AG04449 (cell line): ENCODE results near the gene KCNQ1OT1.

Experiments
- CTCF ChIA-PET: fragments of 350-600 bp; formaldehyde crosslinking; extraction: SDS; loops from one replicate; lab custom pipeline; 2021; ENCODE audit warnings: antibody characterized with exemption; lab: Yijun Ruan, JAX
- POLR2A ChIA-PET: fragments of 400-600, 350-600 bp; formaldehyde crosslinking; extraction: SDS; loops from one replicate; lab custom pipeline; 2020; ENCODE audit warnings: antibody characterized with exemption, inconsistent platforms; lab: Yijun Ruan, JAX
- DNase-seq: peaks from one replicate; pipeline ENCODE4 v3.0.0-alpha.2; 2010; ENCODE audit warnings: low read depth, low spot score
- H3K4me3 ChIP-seq: 2 replicates; pipeline ENCODE4 v1.5.1; 2011; ENCODE audit warnings: low read depth, mild to moderate bottlenecking, control low read depth, low read length
- TF ChIP-seq, protein P1 (sequence below): IDR thresholded peaks from one replicate; pipeline ENCODE4 v1.5.1; 2011; ENCODE audit warnings: mild to moderate bottlenecking, moderate library complexity, low read length, control low read depth, inconsistent platforms; ENCODE audit not compliant: insufficient read depth; ENCODE audit errors: missing control alignments

KCNQ1OT1 gene

DNA sequence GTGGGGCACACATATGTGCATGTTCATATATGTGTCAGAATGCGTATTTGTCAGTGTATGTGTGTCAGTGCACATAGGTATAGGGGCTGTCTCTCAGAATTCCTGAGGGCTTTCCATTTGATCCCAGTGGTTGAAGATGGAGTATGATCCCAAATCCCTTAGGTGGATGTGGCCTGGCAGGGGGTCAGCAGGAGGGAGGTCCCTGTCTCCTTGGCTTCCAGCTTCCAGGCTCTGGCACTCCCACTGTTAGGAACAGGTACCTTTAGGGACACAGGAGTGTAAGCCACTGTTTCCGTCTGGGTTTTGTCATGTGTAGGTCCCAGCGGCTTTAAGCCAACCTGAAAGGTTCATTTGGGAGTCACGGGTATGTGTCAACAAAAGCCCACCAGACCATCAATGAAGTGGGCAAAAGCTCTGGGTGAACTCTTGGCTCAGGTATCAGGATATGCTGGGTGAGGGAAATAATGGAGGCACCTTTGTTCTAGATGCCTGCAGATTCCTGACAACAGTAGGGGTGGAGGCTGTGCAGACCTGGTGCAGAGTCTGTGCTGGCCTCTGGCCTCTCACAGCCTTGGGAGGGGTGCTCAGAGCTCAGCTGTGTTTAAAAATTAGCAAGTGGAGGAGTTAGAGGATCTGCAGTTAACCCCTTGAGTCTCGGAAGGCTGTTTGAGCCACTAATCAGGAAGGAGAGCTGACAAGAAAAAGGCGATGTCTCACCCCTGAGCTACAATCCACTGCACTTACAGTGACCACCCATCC, 9.0 kb downstream of the KCNQ1OT1 start:
- TF ChIP-seq, protein P1, sequence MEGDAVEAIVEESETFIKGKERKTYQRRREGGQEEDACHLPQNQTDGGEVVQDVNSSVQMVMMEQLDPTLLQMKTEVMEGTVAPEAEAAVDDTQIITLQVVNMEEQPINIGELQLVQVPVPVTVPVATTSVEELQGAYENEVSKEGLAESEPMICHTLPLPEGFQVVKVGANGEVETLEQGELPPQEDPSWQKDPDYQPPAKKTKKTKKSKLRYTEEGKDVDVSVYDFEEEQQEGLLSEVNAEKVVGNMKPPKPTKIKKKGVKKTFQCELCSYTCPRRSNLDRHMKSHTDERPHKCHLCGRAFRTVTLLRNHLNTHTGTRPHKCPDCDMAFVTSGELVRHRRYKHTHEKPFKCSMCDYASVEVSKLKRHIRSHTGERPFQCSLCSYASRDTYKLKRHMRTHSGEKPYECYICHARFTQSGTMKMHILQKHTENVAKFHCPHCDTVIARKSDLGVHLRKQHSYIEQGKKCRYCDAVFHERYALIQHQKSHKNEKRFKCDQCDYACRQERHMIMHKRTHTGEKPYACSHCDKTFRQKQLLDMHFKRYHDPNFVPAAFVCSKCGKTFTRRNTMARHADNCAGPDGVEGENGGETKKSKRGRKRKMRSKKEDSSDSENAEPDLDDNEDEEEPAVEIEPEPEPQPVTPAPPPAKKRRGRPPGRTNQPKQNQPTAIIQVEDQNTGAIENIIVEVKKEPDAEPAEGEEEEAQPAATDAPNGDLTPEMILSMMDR, result no peak
- CTCF ChIA-PET, result interaction anchor here (0.5 kb wide), 1 partner anchor 65 kb away, joined by 3 read pairs; no protein-coding TSS in a partner anchor
- H3K4me3 ChIP-seq, result no peak overlapping the region
- DNase-seq, result no peak
- POLR2A ChIA-PET, result interaction anchor here (1.2 kb wide), 1 partner anchor 9 kb away, joined by 4 read pairs; the partner anchor contains the start of gene KCNQ1OT1

DNA sequence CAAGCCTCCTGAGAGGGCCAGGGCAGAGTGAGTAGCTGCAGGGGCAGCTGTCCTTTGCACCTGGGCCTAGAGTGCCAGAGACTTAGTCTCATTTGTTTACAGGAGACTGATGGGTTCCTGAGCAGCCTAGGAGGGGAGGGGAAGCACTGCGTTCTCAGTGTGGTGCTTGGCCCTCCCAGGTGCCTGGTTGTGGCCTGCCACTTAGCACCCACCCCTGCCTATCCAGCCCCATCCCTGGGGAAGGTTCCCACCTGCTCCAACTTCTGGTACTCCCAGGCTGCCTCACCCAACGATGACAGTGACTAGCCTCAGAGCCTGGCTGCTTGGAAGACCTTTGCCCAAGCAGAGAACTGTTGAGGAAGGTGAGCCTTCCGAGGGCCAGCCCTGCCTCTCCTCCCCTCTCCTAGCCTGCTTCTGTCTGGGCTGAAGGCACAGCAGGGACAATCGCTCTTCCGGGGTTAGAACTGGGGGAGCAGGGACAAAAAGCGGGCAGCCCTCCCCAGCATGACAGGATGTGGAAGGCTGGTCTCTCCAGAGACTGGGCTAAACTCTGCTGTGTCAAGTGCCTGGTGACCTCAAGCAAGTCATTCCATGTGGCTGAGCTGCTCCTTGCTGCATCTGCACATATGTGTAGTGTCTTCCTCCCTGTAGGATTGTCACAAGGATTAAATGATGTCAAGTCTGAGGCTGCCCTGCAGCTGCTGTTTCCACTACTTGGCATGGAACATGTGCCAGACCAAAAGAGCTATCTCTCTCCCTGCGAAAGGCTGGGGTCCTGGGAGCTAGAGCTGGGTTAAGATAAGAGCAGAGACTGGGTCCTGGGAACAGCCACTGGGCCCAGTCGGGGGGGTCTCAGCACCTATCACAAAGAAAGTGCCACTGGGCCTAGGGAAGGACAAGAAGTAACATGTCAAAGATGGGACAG, 9.9 kb downstream of the KCNQ1OT1 start:
- DNase-seq, result no peak
- TF ChIP-seq, protein P1, result no peak
- POLR2A ChIA-PET, result interaction anchor here (1.2 kb wide), 1 partner anchor 10 kb away, joined by 4 read pairs; the partner anchor contains the start of gene KCNQ1OT1
- CTCF ChIA-PET, result no interaction called here
- no peak overlapping the region for H3K4me3 ChIP-seq

DNA sequence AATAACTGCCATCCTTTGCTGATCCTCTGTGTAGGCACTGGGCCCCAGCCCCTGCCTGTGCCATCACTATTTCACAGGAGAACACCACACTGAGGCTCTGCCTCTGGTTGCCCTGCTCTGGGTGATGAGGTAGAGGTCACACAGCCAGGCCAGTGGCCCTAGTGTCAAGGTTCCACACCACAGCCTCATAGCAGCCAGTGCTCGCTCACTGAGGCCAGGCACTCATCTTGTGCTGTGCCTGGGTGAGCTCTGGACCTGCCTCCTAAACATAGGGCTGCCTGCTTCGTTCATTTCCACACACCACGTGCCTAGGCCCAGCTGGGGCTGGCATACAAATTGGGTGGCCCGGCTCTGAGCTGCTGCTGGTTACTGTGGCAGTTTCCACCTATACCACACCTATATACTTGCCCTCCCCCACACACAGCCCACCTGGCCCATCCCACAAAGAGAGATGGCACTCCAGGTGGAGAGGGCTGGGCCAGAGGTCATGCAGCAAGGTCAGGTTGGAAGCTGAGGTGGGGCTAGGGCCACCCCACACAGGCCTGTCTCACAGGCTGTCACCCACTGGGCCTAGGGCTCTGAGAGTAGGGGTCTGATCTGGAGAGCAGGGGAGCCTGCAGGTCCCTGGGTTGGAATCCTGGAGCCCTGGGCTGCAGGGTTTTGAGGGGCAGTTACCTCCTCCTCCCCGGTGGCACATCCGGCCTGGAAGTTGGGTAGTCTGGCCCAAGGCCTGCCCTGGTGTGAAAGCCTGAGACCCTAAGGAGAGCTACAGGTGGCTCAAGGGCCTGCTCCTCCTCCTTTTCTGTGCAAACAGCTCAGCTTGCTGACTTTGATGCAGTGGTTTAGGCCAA, 11.2 kb downstream of the KCNQ1OT1 start:
- TF ChIP-seq, protein P1, result no peak
- ChIA-PET POLR2A (interaction anchor here (2.1 kb wide), 1 partner anchor 11 kb away, joined by 11 read pairs; the partner anchor contains the start of gene KCNQ1OT1), CTCF (interaction anchor here (1.5 kb wide), 1 partner anchor 200 kb away, joined by 6 read pairs; no protein-coding TSS in a partner anchor)
- DNase-seq, result no peak
- H3K4me3 ChIP-seq, result no peak overlapping the region

DNA sequence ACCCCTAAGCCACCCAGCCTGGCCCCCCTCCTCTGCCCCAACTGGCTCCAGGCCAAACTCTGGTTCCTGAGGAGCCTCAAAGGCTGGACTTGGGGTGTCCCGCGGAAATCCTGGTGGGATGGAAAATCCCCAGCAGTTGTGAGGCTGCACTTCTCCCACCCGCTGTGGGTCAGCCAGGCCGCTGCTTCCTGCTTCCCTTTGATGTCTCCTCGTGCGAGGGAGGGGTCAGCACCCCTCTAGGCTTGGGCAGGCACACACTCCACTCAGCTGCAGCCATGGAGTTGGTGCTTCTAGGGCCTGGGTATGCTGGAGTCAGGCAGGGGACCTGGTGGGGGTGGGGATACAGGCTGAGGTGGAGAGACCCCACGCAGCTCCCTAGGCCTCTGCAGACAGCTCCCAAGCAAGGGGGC, 12.0 kb downstream of the KCNQ1OT1 start:
- ChIA-PET CTCF (interaction anchor here (1.5 to 1.7 kb wide), 2 partner anchors 155 to 201 kb away, joined by 6 to 7 read pairs; no protein-coding TSS in a partner anchor), POLR2A (interaction anchor here (1.2 to 2.1 kb wide), 2 partner anchors 11 to 12 kb away, joined by 3 to 11 read pairs; partner anchors contain the start of gene KCNQ1OT1)
- no peak overlapping the region for H3K4me3 ChIP-seq
- TF ChIP-seq, protein P1, result no peak
- no peak for DNase-seq

DNA sequence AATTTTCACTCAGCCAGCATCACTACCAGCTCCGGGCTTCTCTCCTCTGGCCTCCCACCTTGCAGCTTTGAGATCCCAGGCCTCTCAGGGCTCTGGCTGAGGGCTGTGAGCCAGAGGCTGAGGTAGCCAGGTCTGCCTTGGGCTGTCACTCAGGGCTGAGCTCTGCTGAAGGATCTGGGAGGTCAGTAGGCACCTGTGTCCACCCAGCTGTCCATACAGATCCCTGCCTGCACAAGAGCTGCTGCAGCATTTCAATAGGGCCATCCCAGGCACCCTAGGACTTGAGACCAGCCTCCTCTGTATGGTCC, 12.6 kb downstream of the KCNQ1OT1 start:
- H3K4me3 ChIP-seq, result no peak overlapping the region
- ChIA-PET POLR2A (interaction anchor here (1.2 to 2.1 kb wide), 2 partner anchors 12 to 13 kb away, joined by 3 to 11 read pairs; partner anchors contain the start of gene KCNQ1OT1), CTCF (interaction anchor here (1.5 to 1.7 kb wide), 2 partner anchors 154 to 202 kb away, joined by 6 to 7 read pairs; no protein-coding TSS in a partner anchor)
- DNase-seq, result no peak
- TF ChIP-seq, protein P1, result no peak
